ENCODE data around the gene FSHR.

- TF ChIP-seq POLR2AphosphoS5 (IDR thresholded peaks at IDR 0.05) (no peak), CTCF (IDR thresholded peaks at IDR 0.05) (no peak), EP300 (IDR thresholded peaks at IDR 0.05) (no peak), POLR2A (IDR thresholded peaks at IDR 0.05) (no peak)
These were observed 189.1 kb downstream of the FSHR start for GRCh38 chr2:48965204-48965603.

Data from upper lobe of left lung (tissue), 4 donors.